Activated naive CD4-positive, alpha-beta T cell treated with Interleukin-2 at 50 U/mL for 16 hours (primary cell): ENCODE results near the gene SCAPER.
"Not testable (repeated sequence)": the region's sequence is repeated elsewhere in the genome, so short reads cannot be mapped to it uniquely, and the experiment has no call there.

Experiments used
- DNase-seq: peaks from one replicate; pipeline ENCODE4 v3.0.0-alpha.2; 2020

SCAPER gene

GRCh38 chr15:76465728-76466127 lies 439.4 kb downstream of the SCAPER start:
- DNase-seq, result no peak

GRCh38 chr15:76464247-76464646 lies 440.9 kb downstream of the SCAPER start:
- DNase-seq, result no peak

GRCh38 chr15:76460871-76461270 lies 444.3 kb downstream of the SCAPER start:
- no peak for DNase-seq

GRCh38 chr15:76460347-76460746 lies 444.8 kb downstream of the SCAPER start:
- DNase-seq, result no peak

GRCh38 chr15:76451540-76451939 lies 453.6 kb downstream of the SCAPER start:
- no peak for DNase-seq

- no peak for DNase-seq
Observed at GRCh38 chr15:76449455-76449854, 455.7 kb downstream of the SCAPER start.

GRCh38 chr15:76448755-76449154 lies 456.4 kb downstream of the SCAPER start:
- DNase-seq, result no peak

GRCh38 chr15:76447728-76448441 lies 457.3 kb downstream of the SCAPER start:
- no peak for DNase-seq

GRCh38 chr15:76440441-76440840 lies 464.7 kb downstream of the SCAPER start:
- DNase-seq, result no peak

GRCh38 chr15:76439542-76439941 lies 465.6 kb downstream of the SCAPER start:
- DNase-seq, result no peak

GRCh38 chr15:76433798-76434400 lies 471.2 kb downstream of the SCAPER start:
- DNase-seq, result no peak

GRCh38 chr15:76433036-76433435 lies 472.1 kb downstream of the SCAPER start:
- not testable (repeated sequence) for DNase-seq

- no peak for DNase-seq
Observed at GRCh38 chr15:76432604-76433003, 472.5 kb downstream of the SCAPER start.

- no peak for DNase-seq
Observed at GRCh38 chr15:76431971-76432370, 473.2 kb downstream of the SCAPER start.

- DNase-seq, result not testable (repeated sequence)
Observed at GRCh38 chr15:76430711-76431110, 474.4 kb downstream of the SCAPER start.

GRCh38 chr15:76429661-76430060 lies 475.5 kb downstream of the SCAPER start:
- no peak for DNase-seq

- no peak for DNase-seq
Observed at GRCh38 chr15:76426941-76427340, 478.2 kb downstream of the SCAPER start.

GRCh38 chr15:76418352-76419140 lies 486.6 kb downstream of the SCAPER start:
- no peak for DNase-seq

- no peak for DNase-seq
Observed at GRCh38 chr15:76401285-76401684, 503.9 kb downstream of the SCAPER start.

- DNase-seq, result no peak
Observed at GRCh38 chr15:76398317-76399104, 506.6 kb downstream of the SCAPER start.

GRCh38 chr15:76393614-76394013 lies 511.5 kb downstream of the SCAPER start:
- DNase-seq, result no peak

- no peak for DNase-seq
Observed at GRCh38 chr15:76391847-76392246, 513.3 kb downstream of the SCAPER start.

GRCh38 chr15:76391309-76391708 lies 513.8 kb downstream of the SCAPER start:
- DNase-seq, result no peak
